SU-DHL-6 (cell line): ENCODE results near the gene ARHGEF28.

Experiments
- H2AFZ ChIP-seq: fragments of 200-600 bp; sonication (generic); 2 replicates; pipeline ENCODE4 v1.6.1; 2014; ENCODE audit warnings: low read depth, mild to moderate bottlenecking, moderate library complexity, mixed read lengths, antibody characterized with exemption, low read length; ENCODE audit not compliant: severe bottlenecking
- H3F3A ChIP-seq: fragments of 200-600 bp; shearing (Covaris generic); 2 replicates; pipeline ENCODE4 v1.6.0; 2016; ENCODE audit warnings: antibody characterized with exemption, mild to moderate bottlenecking; ENCODE audit not compliant: insufficient read depth
- H3K27ac ChIP-seq: fragments of 200-600 bp; sonication (generic); 2 replicates; pipeline ENCODE4 v1.5.1; 2016; ENCODE audit warnings: low read depth, mild to moderate bottlenecking, low read length, moderate library complexity, mixed read lengths
- H3K27me3 ChIP-seq: fragments of 200-600 bp; sonication (generic), shearing (Covaris generic); 2 replicates; pipeline ENCODE4 v1.6.0; 2014; ENCODE audit warnings: mild to moderate bottlenecking, low read length
- H3K36me3 ChIP-seq: fragments of 200-600 bp; sonication (generic); 2 replicates; pipeline ENCODE4 v1.6.1; 2014; ENCODE audit warnings: mild to moderate bottlenecking, low read length, mixed read lengths
- H3K4me2 ChIP-seq: fragments of 300-600, 200-600 bp; shearing (Covaris generic), sonication (generic); 2 replicates; pipeline ENCODE4 v1.6.0; 2014; ENCODE audit warnings: low read length, low read depth, mild to moderate bottlenecking; ENCODE audit not compliant: poor library complexity, severe bottlenecking
- H3K4me3 ChIP-seq: fragments of 200-600 bp; sonication (generic); 2 replicates; pipeline ENCODE4 v1.5.1; 2014; ENCODE audit warnings: antibody characterized with exemption, low read length, mild to moderate bottlenecking, mixed read lengths; ENCODE audit not compliant: insufficient read depth, poor library complexity, severe bottlenecking
- H3K79me2 ChIP-seq: fragments of 200-600 bp; sonication (generic); 2 replicates; pipeline ENCODE4 v1.6.1; 2014; ENCODE audit warnings: mild to moderate bottlenecking, low read length, moderate library complexity; ENCODE audit not compliant: insufficient read depth
- H3K9ac ChIP-seq: fragments of 200-600 bp; sonication (generic); 2 replicates; pipeline ENCODE4 v1.7.0; 2014; ENCODE audit warnings: mild to moderate bottlenecking, low read length
- H3K9me2 ChIP-seq: fragments of 200-600 bp; sonication (generic); replicated peaks from 2 replicates; pipeline ENCODE4 v1.6.1; 2014; ENCODE audit warnings: low read length; ENCODE audit not compliant: insufficient read depth
- H3K9me3 ChIP-seq: fragments of 200-600 bp; sonication (generic); 2 replicates; pipeline ENCODE4 v1.6.1; 2014; ENCODE audit warnings: low read length, mixed read lengths; ENCODE audit not compliant: insufficient read depth
- H4K20me1 ChIP-seq: fragments of 200-600 bp; sonication (generic); 2 replicates; pipeline ENCODE4 v1.6.1; 2014; ENCODE audit warnings: low read depth, mild to moderate bottlenecking, antibody characterized with exemption, low read length, moderate library complexity, mixed read lengths
- EZH2phosphoT487 ChIP-seq: fragments of 200-600 bp; sonication (generic), shearing (Covaris generic); conservative IDR thresholded peaks from 2 replicates; pipeline ENCODE4 v1.6.1; 2018; ENCODE audit warnings: mild to moderate bottlenecking, antibody characterized with exemption, low read length, moderate library complexity, mixed read lengths
- TF ChIP-seq, protein P1 (sequence below): fragments of 200-600 bp; sonication (generic); IDR thresholded peaks from one replicate; pipeline ENCODE4 v1.5.1; 2017; ENCODE audit warnings: antibody characterized with exemption, mild to moderate bottlenecking, low read length, moderate library complexity; ENCODE audit not compliant: insufficient read depth, poor library complexity, severe bottlenecking

The ARHGEF28 gene

GRCh38 chr5:73928476-73929070 lies 302.6 kb downstream of the ARHGEF28 start:
- no peak overlapping the region for H2AFZ ChIP-seq
- no peak overlapping the region for H3K27ac ChIP-seq
- H3K27me3 ChIP-seq = no peaks in the 10 kb centered on the region

DNA sequence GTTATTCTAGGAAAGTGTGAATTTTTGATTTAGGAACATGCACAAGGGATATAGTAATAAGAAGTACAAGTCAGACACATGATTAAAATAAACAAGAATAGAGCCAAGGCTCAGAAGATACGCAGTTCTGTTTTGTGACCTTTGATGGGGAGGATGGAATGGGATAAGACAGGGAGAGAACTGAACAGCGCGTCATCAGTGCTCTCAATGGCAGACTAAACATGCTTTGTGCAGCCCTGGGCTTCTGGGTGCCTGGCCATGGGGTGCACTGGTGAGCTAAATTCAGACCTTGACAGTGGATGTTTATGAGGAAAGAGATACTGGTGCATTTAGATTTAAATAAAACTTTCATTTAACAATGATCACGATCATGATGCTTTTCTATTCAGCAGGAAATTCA lies 309.7 kb downstream of the ARHGEF28 start:
- no peaks in the 10 kb centered on the region for H3K9me2 ChIP-seq
- H3K36me3 ChIP-seq = no peaks in the 10 kb centered on the region
- TF ChIP-seq EZH2phosphoT487 = no peak
- TF ChIP-seq, protein P1, sequence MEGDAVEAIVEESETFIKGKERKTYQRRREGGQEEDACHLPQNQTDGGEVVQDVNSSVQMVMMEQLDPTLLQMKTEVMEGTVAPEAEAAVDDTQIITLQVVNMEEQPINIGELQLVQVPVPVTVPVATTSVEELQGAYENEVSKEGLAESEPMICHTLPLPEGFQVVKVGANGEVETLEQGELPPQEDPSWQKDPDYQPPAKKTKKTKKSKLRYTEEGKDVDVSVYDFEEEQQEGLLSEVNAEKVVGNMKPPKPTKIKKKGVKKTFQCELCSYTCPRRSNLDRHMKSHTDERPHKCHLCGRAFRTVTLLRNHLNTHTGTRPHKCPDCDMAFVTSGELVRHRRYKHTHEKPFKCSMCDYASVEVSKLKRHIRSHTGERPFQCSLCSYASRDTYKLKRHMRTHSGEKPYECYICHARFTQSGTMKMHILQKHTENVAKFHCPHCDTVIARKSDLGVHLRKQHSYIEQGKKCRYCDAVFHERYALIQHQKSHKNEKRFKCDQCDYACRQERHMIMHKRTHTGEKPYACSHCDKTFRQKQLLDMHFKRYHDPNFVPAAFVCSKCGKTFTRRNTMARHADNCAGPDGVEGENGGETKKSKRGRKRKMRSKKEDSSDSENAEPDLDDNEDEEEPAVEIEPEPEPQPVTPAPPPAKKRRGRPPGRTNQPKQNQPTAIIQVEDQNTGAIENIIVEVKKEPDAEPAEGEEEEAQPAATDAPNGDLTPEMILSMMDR = no peak
- no peaks in the 10 kb centered on the region for H4K20me1 ChIP-seq
- no peaks in the 10 kb centered on the region for H3K27me3 ChIP-seq
- H3K4me2 ChIP-seq = no peak overlapping the region
- no peak overlapping the region for H3K4me3 ChIP-seq
- no peaks in the 10 kb centered on the region for H3K79me2 ChIP-seq
- no peak overlapping the region for H3K9ac ChIP-seq
- H3K9me3 ChIP-seq = no peaks in the 10 kb centered on the region
- no peaks in the 10 kb centered on the region for H3F3A ChIP-seq
- no peak overlapping the region for H2AFZ ChIP-seq
- H3K27ac ChIP-seq = no peak overlapping the region

More at GRCh38 chr5:73928476-73929070, 302.6 kb downstream of the ARHGEF28 start:
- H3F3A ChIP-seq = no peaks in the 10 kb centered on the region
- no peak overlapping the region for H3K4me3 ChIP-seq
- no peaks in the 10 kb centered on the region for H4K20me1 ChIP-seq
- H3K9me3 ChIP-seq = no peaks in the 10 kb centered on the region
- no peaks in the 10 kb centered on the region for H3K36me3 ChIP-seq
- H3K9ac ChIP-seq = no peak overlapping the region
- H3K4me2 ChIP-seq = no peak overlapping the region
- no peaks in the 10 kb centered on the region for H3K9me2 ChIP-seq
- no peaks in the 10 kb centered on the region for H3K79me2 ChIP-seq
- TF ChIP-seq, protein P1 = no peak
- TF ChIP-seq EZH2phosphoT487 = no peak

DNA sequence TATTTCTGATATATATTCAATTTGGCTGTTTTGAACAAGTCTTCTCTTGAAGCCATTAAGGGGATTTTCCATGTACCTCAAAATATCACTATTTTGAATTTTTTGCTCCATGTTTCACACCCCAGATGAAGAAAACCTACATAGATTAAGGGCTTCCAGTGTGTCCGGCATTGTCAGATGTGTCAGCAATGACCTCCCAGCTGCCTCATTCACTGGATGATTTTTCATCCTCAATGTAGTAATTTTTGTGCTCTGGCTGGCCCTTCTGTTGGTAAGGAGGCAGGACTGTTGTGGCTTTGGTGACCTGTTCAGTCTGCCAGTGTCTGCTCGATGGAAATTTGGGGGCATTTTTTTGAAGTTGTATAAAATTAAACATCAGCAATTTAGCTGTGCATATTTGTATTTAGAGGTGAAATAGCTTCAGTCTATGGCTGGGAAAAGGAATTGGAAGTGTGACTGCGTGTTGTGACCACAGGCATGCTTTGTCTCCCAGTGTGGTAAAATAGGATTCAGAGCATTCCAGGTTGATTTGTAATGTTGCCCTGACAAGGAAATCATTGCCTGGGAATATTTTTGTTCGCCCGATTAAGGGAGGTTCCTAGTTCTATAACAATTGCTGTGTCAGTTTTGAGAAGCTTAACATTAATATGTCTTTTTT lies 312.4 kb downstream of the ARHGEF28 start:
- Histone ChIP-seq H2AFZ (no peak overlapping the region), H3K27me3 (no peaks in the 10 kb centered on the region), H3K79me2 (no peaks in the 10 kb centered on the region), H4K20me1 (no peaks in the 10 kb centered on the region), H3K36me3 (no peaks in the 10 kb centered on the region), H3F3A (no peaks in the 10 kb centered on the region), H3K4me3 (no peak overlapping the region), H3K27ac (no peak overlapping the region), H3K9me3 (no peaks in the 10 kb centered on the region), H3K9me2 (no peaks in the 10 kb centered on the region), H3K4me2 (no peak overlapping the region), H3K9ac (no peak overlapping the region)
- TF ChIP-seq, protein P1 = no peak
- TF ChIP-seq EZH2phosphoT487 = no peak
